HG03196 (cell line): ENCODE results near the gene PRKCA.
"Not testable (repeated sequence)": the region's sequence is repeated elsewhere in the genome, so short reads cannot be mapped to it uniquely, and the experiment has no call there.

Source experiments
- ATAC-seq: cut with Tn5 transposase; IDR thresholded peaks from one replicate; pipeline ENCODE4 v1.9.1; 2021; ENCODE audit not compliant: unreplicated experiment

PRKCA gene

GRCh38 chr17:66724581-66725341 lies 422.3 kb downstream of the PRKCA start:
- ATAC-seq = no peak

GRCh38 chr17:66725438-66725837 lies 423.0 kb downstream of the PRKCA start:
- ATAC-seq = not testable (repeated sequence)

GRCh38 chr17:66725956-66726355 lies 423.5 kb downstream of the PRKCA start:
- no peak for ATAC-seq

- no peak for ATAC-seq
Measured at GRCh38 chr17:66726371-66726770, 424.0 kb downstream of the PRKCA start.

- no peak for ATAC-seq
Measured at GRCh38 chr17:66726846-66727245, 424.4 kb downstream of the PRKCA start.

GRCh38 chr17:66727634-66728570 lies 425.5 kb downstream of the PRKCA start:
- no peak for ATAC-seq

- ATAC-seq = no peak
Measured at GRCh38 chr17:66730461-66730923, 428.1 kb downstream of the PRKCA start.

GRCh38 chr17:66733759-66734158 lies 431.3 kb downstream of the PRKCA start:
- no peak for ATAC-seq

- ATAC-seq = no peak
Measured at GRCh38 chr17:66734186-66734943, 432.0 kb downstream of the PRKCA start.

GRCh38 chr17:66737524-66737923 lies 435.1 kb downstream of the PRKCA start:
- ATAC-seq = no peak

GRCh38 chr17:66738301-66738700 lies 435.9 kb downstream of the PRKCA start:
- ATAC-seq = no peak

- no peak for ATAC-seq
Measured at GRCh38 chr17:66739553-66739952, 437.1 kb downstream of the PRKCA start.

- no peak for ATAC-seq
Measured at GRCh38 chr17:66740226-66740625, 437.8 kb downstream of the PRKCA start.

- ATAC-seq = no peak
Measured at GRCh38 chr17:66743511-66743910, 441.1 kb downstream of the PRKCA start.

- no peak for ATAC-seq
Measured at GRCh38 chr17:66746736-66747135, 444.3 kb downstream of the PRKCA start.

GRCh38 chr17:66747578-66748275 lies 445.3 kb downstream of the PRKCA start:
- ATAC-seq = no peak

GRCh38 chr17:66748578-66748977 lies 446.2 kb downstream of the PRKCA start:
- ATAC-seq = no peak

- no peak for ATAC-seq
Measured at GRCh38 chr17:66749217-66749832, 446.9 kb downstream of the PRKCA start.

GRCh38 chr17:66750116-66750515 lies 447.7 kb downstream of the PRKCA start:
- no peak for ATAC-seq
